HG02870 (cell line): ENCODE measurements around the gene ORC3.
"Not testable (repeated sequence)": the region's sequence is repeated elsewhere in the genome, so short reads cannot be mapped to it uniquely, and the experiment has no call there.

Source experiments
- ATAC-seq: cut with Tn5 transposase; IDR thresholded peaks from one replicate; pipeline ENCODE4 v1.9.1; 2021; ENCODE audit warnings: mild to moderate bottlenecking, moderate library complexity; ENCODE audit not compliant: unreplicated experiment

Gene ORC3

DNA sequence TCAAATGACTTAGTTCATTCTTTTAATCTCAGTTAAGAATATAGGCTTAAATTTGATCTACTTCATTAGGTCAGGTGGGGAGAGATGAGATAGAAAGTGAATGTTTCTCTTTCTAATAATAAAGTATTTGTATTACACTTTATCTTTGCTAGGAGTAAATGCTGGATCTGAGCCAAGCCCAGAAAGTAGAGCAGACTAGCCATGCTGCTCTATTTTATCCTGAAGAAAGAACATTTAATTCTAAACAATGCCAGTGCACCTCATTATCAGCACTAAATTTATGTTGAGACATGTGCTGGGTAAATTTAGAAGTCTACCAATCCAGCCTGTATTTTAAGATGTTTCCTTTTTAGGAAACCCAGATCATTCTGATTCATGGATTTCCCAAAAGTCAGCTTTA, 68.6 kb downstream of the ORC3 start:
- no peak for ATAC-seq

DNA sequence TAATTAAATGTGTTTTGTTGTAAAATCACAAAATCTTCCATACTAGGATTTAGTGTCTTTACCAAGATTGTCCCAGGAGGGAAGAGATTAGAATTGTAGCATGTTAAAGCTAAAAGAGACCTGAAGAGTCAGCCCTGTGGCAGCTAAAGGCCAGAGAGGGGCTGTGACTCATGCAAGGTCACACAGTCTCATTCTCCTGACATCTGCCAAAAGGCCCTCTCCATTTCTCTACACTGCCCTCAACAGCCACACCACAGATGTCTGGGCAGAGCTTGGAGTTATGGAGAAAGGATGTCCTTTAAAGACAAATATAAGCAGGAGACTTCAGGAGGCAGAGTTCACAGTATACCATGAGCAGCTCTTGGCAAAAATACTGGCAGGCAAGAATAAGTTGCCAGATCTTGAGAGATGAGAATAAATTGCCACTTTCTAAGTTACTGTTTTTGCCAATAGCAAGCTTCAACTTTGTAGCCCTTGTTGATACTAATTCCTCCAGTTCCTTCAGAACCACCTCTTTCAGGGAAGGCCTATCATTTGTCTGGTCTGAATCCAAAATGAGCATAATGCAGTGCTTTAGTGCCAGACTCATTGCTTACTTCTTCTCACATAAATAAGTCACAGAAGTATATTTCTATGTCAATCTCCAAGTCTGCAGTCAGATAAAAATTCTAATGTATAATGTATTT, 70.4 kb downstream of the ORC3 start:
- ATAC-seq, result no peak

DNA sequence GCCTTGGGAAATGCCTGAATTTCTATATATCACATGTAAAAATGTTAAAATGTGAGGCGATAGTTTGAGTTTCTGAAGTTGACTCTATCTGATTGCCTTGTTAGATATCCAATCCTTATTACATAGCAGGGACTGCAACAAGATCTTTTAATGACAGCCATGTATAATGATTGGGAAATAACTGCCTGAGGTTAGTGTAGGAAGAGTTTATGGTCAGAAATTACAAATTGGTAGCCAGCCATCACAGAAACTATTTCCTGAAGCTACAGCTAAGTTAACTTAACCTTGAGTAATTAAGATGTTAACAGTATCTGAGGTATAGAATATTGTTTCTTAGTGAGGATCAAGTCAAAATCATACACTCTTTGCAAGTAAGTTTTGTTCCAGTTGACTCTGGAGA, 71.1 kb downstream of the ORC3 start:
- no peak for ATAC-seq

DNA sequence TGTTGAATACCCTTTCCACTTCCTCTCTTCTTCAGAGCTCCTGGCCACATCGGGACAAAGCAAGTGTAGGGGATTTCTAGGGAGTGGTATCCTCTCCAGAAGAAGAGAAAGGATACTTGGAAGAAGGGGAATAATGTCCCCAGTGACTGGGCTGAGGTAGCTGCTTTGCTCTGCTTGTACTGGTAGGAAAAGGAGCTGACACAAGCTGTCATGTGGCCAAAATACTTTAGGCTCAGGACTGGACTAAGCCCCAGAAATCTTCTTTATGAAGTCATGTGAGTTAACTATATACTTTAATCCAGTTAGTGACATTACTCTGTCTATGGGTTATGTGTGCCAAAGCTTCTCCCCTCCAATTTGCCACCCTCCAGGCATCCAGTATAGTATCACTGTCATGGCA, 71.6 kb downstream of the ORC3 start:
- no peak for ATAC-seq

DNA sequence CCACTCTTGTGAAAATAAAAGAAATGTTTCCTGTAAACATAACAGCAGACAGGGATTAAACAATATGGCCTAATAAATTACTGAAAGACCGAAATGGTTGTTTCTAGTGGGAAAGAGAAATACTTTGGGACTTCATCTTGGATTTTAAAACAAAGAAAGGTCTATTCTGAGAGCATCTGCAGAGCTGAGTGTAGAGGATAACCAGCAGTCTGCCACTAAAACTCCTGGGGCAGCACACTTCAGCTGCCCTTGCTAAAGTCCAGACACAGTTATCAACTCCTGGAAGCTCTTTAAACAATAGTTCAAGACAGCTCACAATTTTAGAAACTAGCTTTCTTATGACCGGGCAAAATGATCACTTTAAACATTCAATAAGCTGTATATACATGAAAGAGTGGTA, 73.5 kb downstream of the ORC3 start:
- no peak for ATAC-seq

DNA sequence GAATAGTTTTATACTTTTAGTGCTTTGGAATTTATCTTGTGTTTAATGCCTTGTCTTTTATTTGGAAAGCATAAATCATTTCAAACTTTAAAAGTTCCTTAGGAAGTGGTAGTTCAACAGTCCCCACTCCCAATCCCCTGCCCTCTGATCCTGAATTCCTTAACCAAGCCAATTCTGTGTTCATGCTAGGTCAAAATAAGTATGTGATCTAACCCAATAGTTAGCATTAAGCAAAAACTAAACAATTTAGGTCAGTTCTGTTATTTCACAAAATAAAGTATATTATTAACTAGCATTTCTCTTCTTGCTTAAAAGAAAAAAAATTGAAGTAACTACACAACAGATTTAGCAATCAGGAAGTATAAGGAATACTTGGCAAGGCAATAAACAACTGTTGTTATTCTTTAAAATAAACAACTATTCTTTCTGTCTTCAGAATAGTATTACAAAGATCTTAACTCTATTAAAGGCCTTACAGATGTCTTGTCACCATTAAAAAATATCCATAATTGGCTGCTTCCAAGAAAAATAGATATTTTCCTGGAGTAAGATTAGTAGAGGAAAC, 75.1 kb downstream of the ORC3 start:
- no peak for ATAC-seq

DNA sequence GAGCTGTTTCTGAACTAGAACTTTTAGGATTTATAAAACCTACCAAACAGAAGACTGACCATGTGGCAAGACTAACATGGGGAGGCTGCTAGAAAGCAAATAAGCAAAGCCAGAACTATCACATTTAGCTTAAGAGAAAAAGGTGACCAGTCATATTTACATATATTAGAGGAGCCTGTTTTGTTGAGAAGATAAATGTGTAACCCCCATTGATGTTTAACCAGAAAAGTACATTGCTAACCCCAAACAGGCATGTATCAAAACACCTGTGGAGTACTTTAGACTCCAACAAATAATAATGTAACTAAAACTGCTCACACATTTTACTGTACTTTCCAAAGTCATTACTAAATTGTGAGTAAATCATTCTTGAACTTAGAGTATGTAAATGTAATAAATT, 77.1 kb downstream of the ORC3 start:
- ATAC-seq, result no peak

DNA sequence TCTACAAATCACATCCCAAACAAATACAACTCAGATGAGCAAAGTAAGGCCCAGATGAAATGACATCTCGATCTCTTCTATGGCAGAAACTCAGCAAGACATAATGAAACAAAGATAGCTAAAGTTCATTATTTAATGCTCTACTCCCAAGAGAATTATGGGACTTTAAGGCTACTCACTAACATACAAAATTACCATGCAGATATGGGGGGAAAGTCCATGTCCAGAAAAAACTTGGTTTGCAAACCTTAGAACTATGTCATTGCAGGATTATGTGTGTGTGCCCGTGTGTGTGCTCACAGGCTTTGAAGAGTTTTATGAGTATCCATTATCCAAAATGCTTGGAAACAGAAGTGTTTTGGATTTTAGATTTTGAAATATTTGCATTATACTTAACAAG, 78.1 kb downstream of the ORC3 start:
- ATAC-seq, result no peak

DNA sequence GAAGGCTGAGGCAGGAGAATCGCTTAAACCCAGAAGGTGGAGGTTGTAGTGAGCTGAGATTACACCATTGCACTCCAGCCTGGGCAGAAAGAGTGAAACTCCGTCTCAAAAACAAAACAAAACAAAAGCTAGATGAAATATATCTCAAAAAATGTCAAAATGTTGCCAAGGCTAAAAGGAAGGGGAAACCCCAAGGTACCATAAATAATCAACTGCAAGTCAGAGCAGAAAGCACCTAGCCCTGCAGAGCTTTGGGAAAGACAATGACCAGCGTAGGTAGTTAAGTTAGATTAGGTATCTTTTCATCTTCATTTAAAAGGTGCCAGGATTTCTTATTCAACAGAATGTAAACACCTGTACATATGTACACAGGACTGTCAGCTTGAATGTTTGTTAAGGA, 79.1 kb downstream of the ORC3 start:
- ATAC-seq, result no peak

DNA sequence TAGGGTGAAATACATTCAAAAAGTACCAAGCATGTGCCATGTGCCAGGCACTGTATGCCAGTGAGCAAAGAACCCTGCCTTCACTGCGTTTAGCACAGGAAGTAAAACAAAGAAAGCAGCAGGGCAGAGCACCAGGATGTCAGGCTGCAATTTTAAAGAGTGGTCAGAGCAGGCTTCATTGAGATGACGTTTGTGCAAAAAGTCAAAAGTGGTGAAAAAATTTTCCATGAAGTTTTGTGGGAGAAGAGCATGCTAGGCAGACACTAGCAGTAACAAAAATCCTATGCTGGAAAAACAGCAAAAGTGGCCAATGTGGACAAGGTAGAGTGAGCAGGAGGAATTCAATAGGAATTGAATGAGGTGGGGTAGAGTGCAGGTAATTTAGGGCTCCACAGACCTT, 80.8 kb downstream of the ORC3 start:
- no peak for ATAC-seq

DNA sequence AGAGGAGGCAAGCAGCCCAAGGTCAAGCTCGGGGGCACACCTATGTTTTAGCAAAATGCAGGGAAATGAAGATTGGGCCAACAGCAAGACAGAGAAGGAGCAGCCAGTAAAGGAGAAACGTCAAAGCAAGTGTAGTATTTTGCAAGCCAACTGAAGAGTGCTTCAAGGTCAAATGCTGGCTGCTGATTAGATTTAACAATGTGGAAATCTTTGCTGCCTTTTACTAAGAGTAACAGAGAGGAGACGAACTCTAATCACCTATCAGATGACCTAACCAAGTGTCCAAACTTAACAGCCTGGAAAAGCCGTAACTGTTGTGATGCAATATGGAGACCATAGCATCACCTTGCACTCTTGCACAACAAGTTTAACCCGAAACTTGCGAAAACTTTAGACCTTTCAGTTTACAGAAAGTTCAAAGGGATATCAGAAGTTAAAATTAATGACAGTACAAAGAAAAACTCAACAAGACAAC, 81.7 kb downstream of the ORC3 start:
- ATAC-seq, result no peak

DNA sequence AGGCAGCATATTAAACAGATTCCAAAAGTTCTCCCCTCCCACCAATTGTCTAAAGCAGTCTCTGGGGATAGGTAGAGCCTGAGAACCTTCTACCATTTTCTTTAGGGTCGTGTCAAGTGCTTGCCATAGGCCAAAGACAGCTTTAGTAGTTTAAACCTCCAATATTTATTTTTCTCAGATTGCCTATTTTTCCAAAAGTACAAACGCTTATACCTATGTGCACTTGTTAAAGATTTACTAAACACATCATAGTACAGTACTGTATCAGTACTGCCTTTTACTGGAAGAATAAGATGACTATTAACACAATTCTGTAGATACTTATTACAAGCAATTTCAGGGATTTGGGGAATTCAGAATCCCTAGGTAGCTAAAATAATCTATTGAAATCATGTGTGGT, 82.7 kb downstream of the ORC3 start:
- ATAC-seq, result no peak

DNA sequence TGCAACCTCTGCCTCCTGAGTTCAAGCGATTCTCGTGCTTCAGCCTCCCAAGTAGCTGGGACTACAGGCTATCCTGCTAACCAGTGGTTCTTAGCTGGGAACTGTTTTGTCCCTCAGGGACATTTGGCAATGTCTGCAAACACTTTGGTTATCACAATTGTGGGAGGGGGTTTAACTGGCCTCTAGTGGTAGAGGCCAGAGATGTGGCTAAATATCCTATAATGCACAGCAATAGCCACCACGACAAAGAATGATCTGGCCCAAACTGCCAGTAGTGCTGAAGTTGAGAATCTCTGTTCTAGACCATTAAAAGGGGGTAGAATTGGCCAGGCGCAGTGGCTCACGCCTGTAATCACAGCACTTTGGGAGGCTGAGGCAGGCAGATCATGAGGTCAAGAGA, 83.3 kb downstream of the ORC3 start:
- ATAC-seq, result no peak

DNA sequence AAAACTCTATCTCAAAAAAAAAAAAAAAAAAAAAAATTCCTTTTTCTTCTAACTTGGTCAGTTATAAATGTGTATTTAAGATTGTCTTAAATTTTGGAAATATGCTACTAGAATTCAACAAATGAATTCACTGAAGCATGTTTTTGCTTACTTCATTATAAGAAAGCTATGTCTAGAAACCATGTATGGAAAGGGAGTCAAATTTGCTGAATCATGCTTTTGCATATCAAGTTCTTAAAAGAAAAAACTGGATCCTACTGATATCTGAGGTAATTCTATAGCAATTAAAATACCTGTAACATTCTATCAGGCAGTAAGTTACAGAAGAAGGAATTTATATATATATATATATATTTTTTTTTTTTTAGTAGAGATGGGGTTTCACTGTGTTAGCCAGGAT, 84.4 kb downstream of the ORC3 start:
- no peak for ATAC-seq

DNA sequence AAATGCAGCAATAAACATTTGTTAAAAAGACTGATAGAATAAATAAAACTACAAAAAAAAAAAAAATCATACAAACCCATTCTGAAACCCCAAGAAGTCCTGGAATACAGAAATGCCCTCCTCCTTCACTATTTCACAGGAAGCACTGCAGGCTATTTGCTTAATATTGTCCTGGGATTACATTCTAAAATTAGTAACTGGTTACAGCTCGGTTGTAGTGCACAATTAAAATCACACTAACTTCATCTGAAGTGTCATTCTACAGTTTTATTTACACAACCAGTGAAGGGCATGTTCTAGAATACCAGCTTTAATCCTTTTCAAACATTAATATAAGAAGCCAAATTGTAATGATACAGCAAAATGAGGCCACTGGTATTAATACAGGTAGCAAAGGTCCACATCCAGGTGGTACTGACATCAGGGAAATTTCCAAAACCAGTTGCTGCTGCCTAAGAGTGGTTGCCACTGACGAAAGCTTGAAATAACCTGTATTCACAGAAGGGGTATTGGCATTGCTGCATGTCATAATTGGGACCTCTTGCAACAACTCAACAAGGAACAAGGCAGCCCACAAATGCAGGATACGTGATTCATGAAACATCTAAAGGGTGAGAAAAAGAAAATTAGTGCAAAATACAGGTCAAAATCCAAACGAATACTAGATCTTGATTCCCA, 85.2 kb downstream of the ORC3 start:
- ATAC-seq, result no peak

DNA sequence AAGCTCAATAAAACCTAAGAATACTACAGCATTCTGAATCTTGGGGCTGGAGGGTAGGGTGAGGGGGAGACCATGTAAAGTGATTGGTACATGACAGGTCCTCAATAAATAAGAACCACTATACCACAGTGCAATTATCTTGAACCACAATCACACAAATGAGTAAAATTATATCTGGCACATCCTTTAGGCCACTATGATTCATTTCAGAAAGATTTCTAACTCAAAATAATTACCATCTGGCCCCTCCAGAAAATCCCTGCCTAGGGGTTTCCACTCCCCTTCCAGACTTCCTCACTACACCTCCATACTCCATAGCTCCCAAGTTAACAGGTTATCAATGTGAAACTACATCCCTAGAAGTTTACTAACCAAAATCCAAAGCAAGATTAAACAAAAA, 92.4 kb downstream of the ORC3 start:
- ATAC-seq, result peak; percentile 75

DNA sequence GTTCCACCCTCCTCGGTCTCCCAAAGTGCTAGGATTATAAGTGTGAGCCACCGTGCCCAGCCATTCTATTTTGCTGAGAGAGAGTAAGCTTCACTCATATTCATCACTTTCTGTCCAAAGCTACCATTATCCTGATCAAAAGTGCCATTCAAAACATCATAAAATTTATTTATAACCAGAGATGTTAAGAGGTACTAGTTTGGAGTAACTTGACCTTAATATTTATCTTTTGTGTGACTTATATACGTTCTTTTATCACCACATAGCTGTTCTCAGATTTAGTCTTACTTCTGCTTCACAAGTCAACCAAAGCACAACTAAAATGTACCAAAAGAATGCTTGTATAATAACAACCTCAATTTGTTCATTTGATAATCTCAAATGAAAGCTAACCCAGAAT, 94.0 kb downstream of the ORC3 start:
- ATAC-seq, result no peak

DNA sequence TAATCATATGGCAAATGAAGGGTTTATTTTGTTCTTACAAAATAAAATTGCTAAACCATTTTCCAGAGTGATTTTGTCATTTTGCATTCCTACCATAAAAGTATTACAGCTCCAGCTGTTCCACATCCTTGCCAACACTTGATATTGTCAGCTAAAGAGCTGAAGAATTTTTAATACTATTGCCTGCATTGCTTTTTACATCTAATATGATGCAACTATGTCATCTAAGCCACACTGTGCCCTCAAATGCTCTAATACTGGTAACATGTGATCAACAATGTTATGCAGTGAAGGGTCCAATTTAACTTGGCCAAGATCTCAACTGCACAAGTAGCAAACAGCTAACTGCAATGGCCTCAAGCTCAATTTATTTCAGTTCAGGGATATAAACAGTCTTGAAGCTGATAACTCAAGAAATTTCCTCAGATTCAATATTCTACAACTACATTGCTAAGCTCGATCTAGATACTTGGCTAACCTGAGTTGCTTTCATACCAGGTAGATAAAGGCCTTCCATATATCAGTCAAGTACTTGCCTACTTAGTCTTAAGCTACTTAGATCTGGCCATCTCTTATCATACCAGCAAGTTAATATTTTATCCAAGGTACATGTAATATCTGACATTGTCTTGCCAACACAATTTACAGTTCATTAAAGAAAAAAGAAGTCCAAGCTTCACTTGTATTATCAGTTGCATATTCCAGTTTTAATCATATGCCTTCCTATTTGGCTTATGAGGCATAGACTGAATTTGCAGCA, 95.1 kb downstream of the ORC3 start:
- no peak for ATAC-seq

DNA sequence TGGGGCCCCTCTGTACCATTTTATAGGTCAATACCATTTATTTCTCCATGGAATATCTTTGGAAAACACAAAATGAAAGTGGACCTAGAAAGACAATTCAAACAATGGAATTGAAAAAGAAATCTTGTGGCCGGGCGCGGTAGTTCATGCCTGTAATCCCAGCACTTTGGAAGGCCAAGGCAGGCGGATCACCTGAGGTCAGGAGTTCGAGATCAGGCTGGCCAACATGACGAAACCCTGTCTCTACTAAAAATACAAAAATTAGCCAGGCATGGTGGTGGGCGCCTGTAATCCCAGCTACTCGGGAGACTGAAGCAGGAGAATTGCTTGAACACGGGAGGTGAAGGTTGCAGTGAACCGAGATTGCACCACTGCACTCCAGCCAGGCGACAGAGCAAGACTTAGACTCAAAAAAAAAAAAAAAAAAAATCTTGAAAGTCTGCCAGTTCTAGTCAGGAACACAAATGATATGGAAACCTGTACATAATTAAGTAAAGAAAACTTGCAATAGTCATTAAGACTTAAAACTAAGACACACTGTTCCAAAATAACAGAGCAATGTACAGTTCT, 96.8 kb downstream of the ORC3 start:
- not testable (repeated sequence) for ATAC-seq

DNA sequence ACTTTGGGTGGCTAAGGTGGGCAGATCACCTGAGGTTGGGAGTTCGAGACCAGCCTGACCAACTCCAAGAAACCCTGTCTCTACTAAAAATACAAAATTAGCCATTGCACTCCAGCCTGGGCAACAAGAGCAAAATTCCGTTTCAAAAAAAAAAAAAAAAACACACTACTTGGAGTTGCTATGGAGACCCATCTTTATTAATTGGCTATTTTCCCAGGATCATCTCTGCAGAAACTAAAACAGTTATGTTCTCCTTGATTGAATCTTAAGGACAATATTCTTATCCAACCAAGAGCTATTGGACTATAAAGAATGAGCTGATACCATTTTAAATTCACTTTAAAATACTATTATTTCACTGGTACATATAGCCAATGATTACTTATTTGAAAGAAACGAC, 97.4 kb downstream of the ORC3 start:
- no peak for ATAC-seq

DNA sequence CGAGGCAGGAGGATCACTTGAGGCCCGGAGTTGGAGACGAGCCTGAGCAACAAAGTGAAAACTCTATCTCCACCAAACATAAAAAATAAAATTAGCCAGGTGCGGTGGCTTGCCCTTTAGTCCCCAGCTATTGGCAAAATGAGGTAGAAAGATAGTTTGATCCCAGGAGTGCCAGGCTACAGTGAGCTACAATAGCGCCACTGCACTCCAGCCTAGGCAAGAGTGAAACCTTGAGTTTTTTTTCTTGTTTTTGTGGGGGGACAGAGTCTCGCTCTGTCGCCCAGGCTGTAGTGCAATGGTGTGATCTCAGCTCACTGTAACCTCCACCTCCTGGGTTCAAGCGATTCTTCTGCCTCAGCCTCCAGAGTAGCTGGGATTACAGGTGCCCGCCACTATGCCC, 98.0 kb downstream of the ORC3 start:
- ATAC-seq, result not testable (repeated sequence)
